Retina (tissue), 1 donor: ENCODE data around the gene DAPK1.

ENCODE experiments used
- DNase-seq: peaks from one replicate; pipeline ENCODE4 v3.0.0-alpha.2; 2016

The DAPK1 gene

DNA sequence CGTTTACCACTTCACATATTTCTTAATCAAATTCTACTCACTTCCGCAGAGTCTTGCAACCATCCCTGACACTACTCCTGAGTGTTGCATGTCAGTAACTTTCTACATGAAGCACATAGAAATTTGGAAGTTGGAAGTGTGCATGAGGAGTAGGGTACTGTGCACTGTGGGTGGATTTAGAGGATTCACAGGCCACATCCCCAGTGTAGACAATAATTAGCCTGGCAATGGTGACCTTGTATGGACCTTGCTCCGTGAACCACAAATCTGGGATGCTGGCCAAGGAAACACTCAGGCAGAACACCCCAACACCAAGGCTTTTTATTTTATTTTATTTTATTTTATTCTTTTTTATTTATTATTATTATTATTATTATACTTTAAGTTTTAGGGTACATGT lies 253.8 kb downstream of the DAPK1 start:
- DNase-seq, result no peak

DNA sequence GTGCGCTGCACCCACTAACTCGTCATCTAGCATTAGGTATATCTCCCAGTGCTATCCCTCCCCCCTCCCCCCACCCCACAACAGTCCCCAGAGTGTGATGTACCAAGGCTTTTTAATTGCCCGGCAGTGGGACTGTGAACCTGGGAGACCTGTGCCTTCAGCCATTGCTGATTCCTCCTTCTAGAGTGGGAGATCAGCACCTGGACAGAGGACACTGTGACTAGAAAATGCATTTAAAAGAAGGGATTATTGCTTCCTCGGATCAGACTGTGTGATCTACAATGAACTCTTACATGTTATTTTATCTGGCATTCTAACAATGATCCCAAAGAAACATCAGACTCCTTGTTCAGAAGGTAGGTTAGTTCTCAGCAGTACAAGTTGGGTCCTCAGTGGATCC lies 254.2 kb downstream of the DAPK1 start:
- DNase-seq, result no peak

GRCh38 chr9:87753313-87753712 lies 255.6 kb downstream of the DAPK1 start:
- no peak for DNase-seq
